CD14-positive monocyte (primary cell): ENCODE results near the gene BDKRB2. TPM values are rescaled to one million over a fixed set of nuclear protein-coding genes. Genes with fewer than 3 reads are reported as not detected.

Experiments used
- DNase-seq, 3 donors: peaks; one replicate each; pipeline ENCODE4 v3.0.0-alpha.2; 2011 to 2022
- H2AFZ ChIP-seq: 2 replicates; pipeline ENCODE4 v1.6.0; 2012; ENCODE audit warnings: mild to moderate bottlenecking, low read depth, low read length, inconsistent platforms; ENCODE audit not compliant: insufficient read depth, poor library complexity, severe bottlenecking
- H3K27ac ChIP-seq, 2 donors: 1 replicate in 1 of 2; 2 replicates in 1 of 2; pipeline ENCODE4 v1.5.1; 2012 to 2013; ENCODE audit warnings: low read length in 2 of 2, control low read depth in 1 of 2, inconsistent platforms in 1 of 2, low read depth in 1 of 2, mild to moderate bottlenecking in 1 of 2
- H3K27me3 ChIP-seq, 2 donors: one replicate each; pipeline versions ENCODE4 v1.6.0 to v1.6.1; 2011 to 2013; ENCODE audit warnings: low read length in 2 of 2; ENCODE audit not compliant: control insufficient read depth in 2 of 2, insufficient read depth in 2 of 2
- H3K36me3 ChIP-seq, 2 donors: replicated peaks in 1 of 2; 1 replicate in 1 of 2; 2 replicates in 1 of 2; pipeline versions ENCODE4 v1.5.1 to v1.6.1; 2012 to 2013; ENCODE audit warnings: low read length in 2 of 2, control low read depth in 1 of 2, inconsistent platforms in 1 of 2, mild to moderate bottlenecking in 1 of 2; ENCODE audit not compliant: insufficient read depth in 2 of 2, control insufficient read depth in 1 of 2
- H3K4me1 ChIP-seq, 2 donors: 1 replicate in 1 of 2; 2 replicates in 1 of 2; pipeline versions ENCODE4 v1.5.1 to v1.6.1; 2012 to 2013; ENCODE audit warnings: low read length in 2 of 2, control low read depth in 1 of 2, inconsistent platforms in 1 of 2, mild to moderate bottlenecking in 1 of 2, moderate library complexity in 1 of 2; ENCODE audit not compliant: insufficient read depth in 2 of 2, control insufficient read depth in 1 of 2
- H3K4me2 ChIP-seq: replicated peaks from 2 replicates; pipeline ENCODE3; 2012; ENCODE audit warnings: low read length, moderate library complexity, mild to moderate bottlenecking; ENCODE audit not compliant: poor library complexity, severe bottlenecking; ENCODE audit errors: extremely low read depth
- H3K4me3 ChIP-seq, 3 experiments: fragments of 200-600 bp in 1 of 3; sonication (generic) in 1 of 3; replicated peaks in 1 of 3; 1 replicate in 2 of 3; 2 replicates in 1 of 3; pipeline ENCODE4 v1.5.1; 2011 to 2013; ENCODE audit warnings: low read length in 3 of 3, mild to moderate bottlenecking in 3 of 3, control low read depth in 2 of 3, low read depth in 2 of 3, inconsistent platforms in 1 of 3, moderate library complexity in 1 of 3
- H3K79me2 ChIP-seq: 2 replicates; pipeline ENCODE4 v1.6.0; 2012; ENCODE audit warnings: mild to moderate bottlenecking, control low read depth, inconsistent platforms, low read length, moderate library complexity; ENCODE audit not compliant: insufficient read depth
- H3K9ac ChIP-seq: 2 replicates; pipeline ENCODE4 v1.6.0; 2017; ENCODE audit warnings: low read length, mild to moderate bottlenecking; ENCODE audit not compliant: insufficient read depth, poor library complexity, severe bottlenecking
- H3K9me3 ChIP-seq, 2 donors: replicated peaks in 1 of 2; 1 replicate in 1 of 2; 2 replicates in 1 of 2; pipeline versions ENCODE4 v1.5.1 to v1.6.1; 2012 to 2013; ENCODE audit warnings: low read length in 2 of 2, control low read depth in 1 of 2; ENCODE audit not compliant: control insufficient read depth in 1 of 2, insufficient read depth in 1 of 2
- H4K20me1 ChIP-seq: 2 replicates; pipeline ENCODE4 v1.6.0; 2012; ENCODE audit warnings: mild to moderate bottlenecking, low read length, control low read depth, moderate library complexity; ENCODE audit not compliant: insufficient read depth
- H3K27ac Mint-ChIP-seq, 7 donors: one replicate each; pipeline ENCODE4 v1.8.0; 2020; ENCODE audit warnings: mild to moderate bottlenecking in 7 of 7, mixed read lengths in 7 of 7, moderate library complexity in 6 of 7, inconsistent platforms in 2 of 7
- H3K27me3 Mint-ChIP-seq, 3 donors: one replicate each; pipeline ENCODE4 v1.8.0; 2021 to 2022; ENCODE audit warnings: low read depth in 3 of 3, mild to moderate bottlenecking in 3 of 3, mixed read lengths in 3 of 3, moderate library complexity in 3 of 3, inconsistent platforms in 1 of 3
- H3K36me3 Mint-ChIP-seq, 2 donors: one replicate each; pipeline ENCODE4 v1.8.0; 2020; ENCODE audit warnings: mixed read lengths in 2 of 2, inconsistent platforms in 1 of 2, mild to moderate bottlenecking in 1 of 2
- H3K4me1 Mint-ChIP-seq: one replicate; pipeline ENCODE4 v1.8.0; 2020; ENCODE audit warnings: mild to moderate bottlenecking, mixed read lengths
- H3K4me3 Mint-ChIP-seq, 2 donors: one replicate each; pipeline ENCODE4 v1.8.0; 2020; ENCODE audit warnings: mild to moderate bottlenecking in 2 of 2, mixed read lengths in 2 of 2, moderate library complexity in 1 of 2
- H3K9me3 Mint-ChIP-seq, 7 donors: one replicate each; pipeline ENCODE4 v1.8.0; 2020 to 2022; ENCODE audit warnings: mixed read lengths in 7 of 7, mild to moderate bottlenecking in 6 of 7, moderate library complexity in 6 of 7, inconsistent platforms in 2 of 7
- WGBS: methylation state at CpG from one replicate; pipeline ENCODE4 v1.1.5; 2013; ENCODE audit warnings: missing lambda C conversion rate; ENCODE audit not compliant: insufficient coverage; 5-methylcytosine and 5-hydroxymethylcytosine counted together
- intact Hi-C, 2 donors: fragments of 100-400 bp; cut with micrococcal nuclease; formaldehyde crosslinking; loops; one replicate each; pipeline versions ENCODE4 v1.15.0 to v1.15.1; 2023
- polyA plus RNA-seq, 3 donors: library from polyadenylated mRNA; depleted of rRNA in 1 of 3; unstranded in 2 of 3; stranded (reverse) in 1 of 3; fragments of 300-500 nt in 2 of 3; fragments of >200 nt in 1 of 3; fragmentation: Illumina TruSeq in 2 of 3; gene quantifications; 1 replicate in 2 of 3; 2 replicates in 1 of 3; pipeline ENCODE4 v1.2.3, GENCODE V29; 2012 to 2021
- TF ChIP-seq, protein P1 (sequence below): fragments of 200-600 bp; IDR thresholded peaks from one replicate; pipeline ENCODE4 v1.8.0; 2022; ENCODE audit warnings: antibody characterized with exemption, mild to moderate bottlenecking

BDKRB2 gene
- polyA plus RNA-seq, 3 donors: not detected

DNA sequence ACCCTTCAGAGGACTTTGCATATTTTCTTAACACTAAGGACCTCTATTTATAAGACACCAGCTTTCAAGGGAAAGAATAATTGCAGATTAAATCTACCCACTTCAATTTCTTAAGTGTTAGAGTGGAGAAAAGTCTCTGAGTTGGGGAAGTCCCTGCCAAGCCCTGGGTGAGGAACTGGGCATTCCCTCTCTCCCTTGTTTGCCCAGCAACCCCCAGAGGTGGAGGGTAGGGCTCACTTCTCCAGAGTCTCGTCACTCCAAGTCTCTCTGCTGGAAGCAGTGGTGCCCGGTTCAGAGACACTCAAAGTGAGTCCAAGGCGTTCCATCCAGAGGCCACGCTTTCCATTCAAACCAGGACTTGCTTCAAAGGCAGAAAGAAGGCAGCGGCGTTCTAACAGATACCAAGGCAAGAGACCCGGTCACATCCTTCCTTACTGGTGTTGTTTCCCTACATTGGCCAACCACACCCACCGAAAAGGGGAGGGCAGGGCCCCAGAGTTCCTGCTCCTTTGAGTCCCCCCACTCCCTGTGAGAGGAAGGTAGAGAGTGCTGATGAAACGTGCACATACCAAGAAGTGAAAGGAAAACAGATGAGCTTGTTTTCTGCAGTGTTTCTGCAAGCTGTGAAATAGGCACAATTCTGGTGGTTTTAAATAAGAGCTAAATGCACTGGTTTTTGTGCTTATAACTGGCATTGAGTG lies 6.1 kb upstream of the BDKRB2 start:
- H2AFZ ChIP-seq: no peak overlapping the region
- no peak overlapping the region for H3K9ac ChIP-seq
- no peaks in the 10 kb centered on the region for H3K36me3 ChIP-seq
- H3K27me3 ChIP-seq: peaks cover 0 to 2% of the 10 kb centered on the region in 2 donors
- Mint-ChIP-seq H3K27me3 (peaks cover 12 to 20% (median 16%) of the 10 kb centered on the region in 3 donors), H3K36me3 (no peaks in the 10 kb centered on the region), H3K9me3 (peaks cover 0 to 2% (median 0%) of the 10 kb centered on the region in 7 donors), H3K27ac (no peak overlapping the region), H3K4me3 (peak overlapping the region in 1 of 2 donors; percentile 73), H3K4me1 (peaks cover 9% of the 10 kb centered on the region)
- TF ChIP-seq, protein P1, sequence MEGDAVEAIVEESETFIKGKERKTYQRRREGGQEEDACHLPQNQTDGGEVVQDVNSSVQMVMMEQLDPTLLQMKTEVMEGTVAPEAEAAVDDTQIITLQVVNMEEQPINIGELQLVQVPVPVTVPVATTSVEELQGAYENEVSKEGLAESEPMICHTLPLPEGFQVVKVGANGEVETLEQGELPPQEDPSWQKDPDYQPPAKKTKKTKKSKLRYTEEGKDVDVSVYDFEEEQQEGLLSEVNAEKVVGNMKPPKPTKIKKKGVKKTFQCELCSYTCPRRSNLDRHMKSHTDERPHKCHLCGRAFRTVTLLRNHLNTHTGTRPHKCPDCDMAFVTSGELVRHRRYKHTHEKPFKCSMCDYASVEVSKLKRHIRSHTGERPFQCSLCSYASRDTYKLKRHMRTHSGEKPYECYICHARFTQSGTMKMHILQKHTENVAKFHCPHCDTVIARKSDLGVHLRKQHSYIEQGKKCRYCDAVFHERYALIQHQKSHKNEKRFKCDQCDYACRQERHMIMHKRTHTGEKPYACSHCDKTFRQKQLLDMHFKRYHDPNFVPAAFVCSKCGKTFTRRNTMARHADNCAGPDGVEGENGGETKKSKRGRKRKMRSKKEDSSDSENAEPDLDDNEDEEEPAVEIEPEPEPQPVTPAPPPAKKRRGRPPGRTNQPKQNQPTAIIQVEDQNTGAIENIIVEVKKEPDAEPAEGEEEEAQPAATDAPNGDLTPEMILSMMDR: no peak
- H3K4me2 ChIP-seq: peak overlapping the region; percentile 30
- WGBS: 44% methylated on average over 6 of the region's 9 CpGs
- DNase-seq: no peak
- no peaks in the 10 kb centered on the region for H3K9me3 ChIP-seq
- no peaks in the 10 kb centered on the region for H3K79me2 ChIP-seq
- no peak overlapping the region for H3K27ac ChIP-seq
- intact Hi-C loops: no loop called here
- H3K4me1 ChIP-seq: peaks cover 0 to 4% of the 10 kb centered on the region in 2 donors
- peak overlapping the region in 1 of 3 experiments; percentile 30 for H3K4me3 ChIP-seq
- H4K20me1 ChIP-seq: no peaks in the 10 kb centered on the region

DNA sequence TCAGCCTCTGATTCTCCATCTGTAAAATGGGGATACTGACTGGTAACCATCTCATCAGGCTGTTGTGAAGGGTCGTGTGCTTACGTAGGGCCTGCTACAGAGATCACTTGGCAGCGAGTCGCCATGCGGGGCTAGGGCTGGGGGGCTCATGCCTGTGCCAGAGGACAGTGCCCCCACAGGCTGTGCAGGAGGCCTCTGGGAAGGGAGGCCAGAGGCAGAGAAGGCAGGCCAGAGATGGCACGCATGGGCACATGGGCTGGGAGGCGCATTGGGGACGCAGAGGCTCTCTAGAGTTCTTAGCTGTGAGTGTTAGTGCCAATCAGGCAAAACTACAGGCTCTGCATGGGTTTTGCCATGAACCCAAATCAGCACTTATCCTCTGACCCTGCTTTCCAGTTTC lies 3.5 kb upstream of the BDKRB2 start:
- H3K4me3 ChIP-seq: no peak overlapping the region
- H3K27me3 Mint-ChIP-seq: peaks cover 25 to 42% (median 29%) of the 10 kb centered on the region in 3 donors
- H3K36me3 ChIP-seq: no peaks in the 10 kb centered on the region
- intact Hi-C loops: no loop called here
- no peak for DNase-seq
- H3K27me3 ChIP-seq: peaks cover 2 to 22% of the 10 kb centered on the region in 2 donors
- H3K4me2 ChIP-seq: no peak overlapping the region
- H3K4me1 ChIP-seq: peaks cover 0 to 4% of the 10 kb centered on the region in 2 donors
- 95% methylated on average over 8 of the region's 8 CpGs for WGBS
- no peak overlapping the region for H3K27ac ChIP-seq
- peaks cover 9% of the 10 kb centered on the region for H3K4me1 Mint-ChIP-seq
- H3K4me3 Mint-ChIP-seq: no peak overlapping the region
- H2AFZ ChIP-seq: no peak overlapping the region
- no peak overlapping the region for H3K9ac ChIP-seq
- no peaks in the 10 kb centered on the region for H3K36me3 Mint-ChIP-seq
- H3K9me3 Mint-ChIP-seq: peaks cover 0 to 2% (median 0%) of the 10 kb centered on the region in 7 donors
- H3K79me2 ChIP-seq: no peaks in the 10 kb centered on the region
- no peaks in the 10 kb centered on the region for H4K20me1 ChIP-seq
- peaks cover 0 to 4% of the 10 kb centered on the region in 2 donors for H3K9me3 ChIP-seq
- H3K27ac Mint-ChIP-seq: no peak overlapping the region
- TF ChIP-seq, protein P1: no peak
